K562 (cell line): ENCODE data around the gene PDGFD. TPM values are rescaled to one million over a fixed set of nuclear protein-coding genes. Genes with fewer than 3 reads are reported as not detected.

Experiments used
- polyA plus RNA-seq, 8 experiments: library from polyadenylated mRNA; depleted of rRNA in 4 of 8; stranded (reverse) in 5 of 8; unstranded in 3 of 8; fragments of >200 nt; fragmentation: Nextera tagmentation in 2 of 8; fragmentation: Illumina TruSeq in 1 of 8; extraction: Ambion mirVana in 2 of 8; extraction: Trizol in 1 of 8; gene quantifications; 2 replicates each; pipeline versions ENCODE4 v1.2.1 to v1.2.3, GENCODE V29; 2011 to 2014; ENCODE audit warnings: inconsistent platforms in 1 of 8, missing spikeins in 1 of 8
- total RNA-seq, 7 experiments: library from RNA; depleted of rRNA in 6 of 7; stranded (reverse); fragments of >200 nt in 6 of 7; fragmentation: Illumina TruSeq in 2 of 7; extraction: Trizol in 2 of 7; gene quantifications; 2 replicates each; pipeline versions ENCODE4 v1.2.1 to v1.2.3, GENCODE V29; 2011 to 2021; ENCODE audit warnings: low replicate concordance in 1 of 7

Gene PDGFD
- total and polyA plus RNA-seq, 9 of the 15 experiments (the other 6 are each of a cell fraction or from before 2014, with no cell fraction given), result 0.11 TPM; not detected in 8

Other genes starting within 250 kb of the PDGFD start
- gene DDI1, start 127.5 kb downstream of the PDGFD start, total RNA-seq (2014; rRNA removed), result not detected in 2 replicates
- not detected in 2 replicates for gene DDI1, start 127.5 kb downstream of the PDGFD start, total RNA-seq (2014; rRNA removed; fragmentation: Illumina TruSeq; extraction: Trizol)
- gene DDI1, start 127.5 kb downstream of the PDGFD start, total RNA-seq (2015; rRNA removed; fragmentation: Illumina TruSeq; extraction: Trizol), result not detected in 2 replicates
- not detected in 2 replicates for gene DDI1, start 127.5 kb downstream of the PDGFD start, total RNA-seq (2021)
- not detected in 2 replicates for gene DDI1, start 127.5 kb downstream of the PDGFD start, polyA plus RNA-seq (2011; rRNA removed)
- gene DDI1, start 127.5 kb downstream of the PDGFD start, polyA plus RNA-seq (2014; fragmentation: Illumina TruSeq; extraction: Trizol), result not detected in 2 replicates
- not detected for gene DDI1, start 127.5 kb downstream of the PDGFD start, polyA plus RNA-seq (2014; fragmentation: Nextera tagmentation; extraction: Ambion mirVana)
- not detected in 2 replicates for gene DDI1, start 127.5 kb downstream of the PDGFD start, polyA plus RNA-seq (2014; rRNA removed)